COLO829 (cell line): ENCODE measurements around the gene KLHL11.
"Not testable (repeated sequence)": the region's sequence is repeated elsewhere in the genome, so short reads cannot be mapped to it uniquely, and the experiment has no call there.

Experiments
- DNase-seq: peaks from one replicate; pipeline ENCODE4 v3.0.0; 2012; ENCODE audit warnings: low spot score

KLHL11 gene

DNA sequence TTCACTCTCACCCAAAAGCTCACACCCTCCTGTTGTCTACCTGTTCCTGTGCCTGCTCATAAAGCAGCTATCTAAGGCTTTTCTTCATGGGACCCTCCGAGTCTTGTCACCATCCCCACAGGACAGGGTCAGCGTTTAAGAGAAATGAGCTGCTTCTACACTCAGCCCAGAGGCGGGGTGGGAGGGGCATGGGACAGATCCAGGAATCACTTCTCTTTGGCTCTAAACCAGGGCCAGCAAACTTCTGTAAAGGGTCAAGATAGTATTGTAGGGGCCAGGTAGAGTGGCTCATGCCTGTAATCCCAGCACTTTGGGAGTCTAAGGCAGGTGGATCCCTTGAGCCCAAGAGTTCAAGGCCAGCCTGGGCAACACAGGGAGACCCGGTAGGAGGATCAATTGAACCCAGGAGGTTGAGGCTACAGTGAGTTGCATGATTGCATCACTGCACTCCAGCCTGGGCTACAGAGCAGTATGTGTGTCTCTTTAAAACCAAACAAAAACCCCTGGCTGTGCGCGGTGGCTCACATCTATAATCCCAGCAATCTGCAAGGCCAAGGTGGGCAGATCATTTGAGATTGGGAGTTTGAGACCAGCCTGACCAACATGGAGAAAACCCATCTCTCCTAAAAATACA lies 23.2 kb upstream of the KLHL11 start:
- DNase-seq, result no peak

- DNase-seq, result no peak
These were observed 20.5 kb upstream of the KLHL11 start for GRCh38 chr17:41885733-41886132.

- DNase-seq, result no peak
These were observed 17.5 kb upstream of the KLHL11 start for GRCh38 chr17:41882756-41883155.

GRCh38 chr17:41880130-41880529 lies 14.9 kb upstream of the KLHL11 start:
- no peak for DNase-seq

DNA sequence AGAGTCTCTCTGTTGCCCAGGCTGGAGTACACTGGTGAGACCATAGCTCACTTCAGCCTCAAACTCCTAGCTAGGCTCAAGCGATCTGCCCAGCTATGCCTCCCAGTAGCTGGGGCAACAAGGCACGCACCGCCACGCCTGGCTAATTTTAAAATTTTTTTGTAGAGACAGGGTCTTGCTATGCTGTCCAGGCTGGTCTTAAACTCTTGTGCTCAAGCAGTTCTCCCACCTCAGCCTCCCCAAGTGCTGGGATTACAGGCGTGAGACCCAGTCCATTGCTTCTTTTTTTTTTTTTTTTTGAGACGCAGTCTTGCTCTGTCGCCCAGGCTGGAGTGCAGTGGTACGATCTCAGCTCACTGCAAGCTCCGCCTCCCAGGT lies 9.1 kb upstream of the KLHL11 start:
- DNase-seq, result not testable (repeated sequence)

DNA sequence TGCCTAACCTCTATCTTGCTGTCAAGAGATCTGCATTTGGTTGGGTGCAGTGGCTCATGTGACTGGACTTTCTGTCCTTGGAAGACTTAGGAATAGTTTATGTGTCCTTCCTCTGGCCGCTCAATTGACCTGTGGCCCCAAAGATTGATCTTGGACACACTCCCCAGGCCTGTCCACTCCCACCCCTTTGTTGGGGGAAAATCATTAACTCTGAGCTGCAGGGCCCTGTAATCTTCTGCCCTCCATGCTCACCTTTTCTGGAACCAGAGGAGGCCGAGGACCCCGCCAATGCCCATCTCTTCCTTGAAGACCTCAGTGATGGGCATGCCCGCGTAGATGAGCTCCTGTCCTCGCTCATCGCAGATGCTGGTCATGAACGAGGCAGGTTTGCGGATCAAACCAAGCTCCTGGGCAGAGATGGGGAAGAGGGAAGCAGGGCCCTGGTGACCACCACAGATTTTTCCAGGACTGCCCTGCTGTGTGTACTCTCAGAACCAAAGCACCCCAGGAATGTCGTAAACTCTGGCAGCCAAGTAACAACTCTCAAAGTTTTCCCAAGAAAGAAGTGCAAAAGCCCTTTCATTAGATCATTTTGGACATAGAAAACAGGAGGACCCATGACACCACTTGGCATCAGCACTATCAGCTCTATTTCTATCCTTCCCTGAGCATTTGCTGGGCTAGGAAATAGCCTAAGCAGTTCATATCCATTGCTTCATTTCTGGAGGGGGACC lies 8.5 kb upstream of the KLHL11 start:
- DNase-seq, result no peak

DNA sequence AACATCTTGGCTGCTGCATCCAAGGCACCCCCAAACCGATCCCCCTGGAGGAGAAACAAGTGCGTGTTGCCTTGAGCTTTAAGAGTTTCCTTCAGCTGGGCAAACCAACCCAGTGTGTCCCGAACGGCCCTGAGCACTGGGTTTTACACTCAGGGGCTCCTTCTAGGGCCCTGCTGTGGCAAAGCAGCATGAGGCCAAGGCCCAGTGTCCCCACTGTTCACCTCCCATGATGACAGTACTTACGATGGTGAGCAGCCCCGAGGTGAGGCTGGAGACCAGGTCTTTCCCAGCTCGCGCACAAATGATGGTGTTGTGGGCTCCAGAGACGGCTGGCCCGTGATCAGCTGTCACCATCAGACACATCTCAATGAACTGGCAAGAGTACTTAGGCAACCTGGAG lies 6.6 kb upstream of the KLHL11 start:
- DNase-seq, result no peak

DNA sequence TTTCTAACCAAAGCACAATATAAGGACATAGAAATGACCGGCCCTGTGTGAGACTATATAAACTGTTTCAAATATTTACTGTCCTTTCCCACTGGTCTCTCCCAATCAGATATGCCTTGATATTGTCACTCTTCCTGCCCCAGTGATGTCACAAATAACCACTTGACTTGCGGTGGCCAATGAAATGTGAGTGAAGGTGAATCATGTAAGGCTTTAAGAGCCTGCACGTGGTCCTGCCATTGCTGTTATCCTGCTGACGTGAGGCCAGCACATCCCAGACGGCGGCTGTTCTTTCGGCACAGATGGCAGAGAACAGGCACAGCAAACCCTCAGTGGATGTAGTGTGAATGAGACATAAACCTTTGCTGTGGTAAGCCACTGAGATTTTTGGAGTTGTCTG lies 5.4 kb upstream of the KLHL11 start:
- no peak for DNase-seq

DNA sequence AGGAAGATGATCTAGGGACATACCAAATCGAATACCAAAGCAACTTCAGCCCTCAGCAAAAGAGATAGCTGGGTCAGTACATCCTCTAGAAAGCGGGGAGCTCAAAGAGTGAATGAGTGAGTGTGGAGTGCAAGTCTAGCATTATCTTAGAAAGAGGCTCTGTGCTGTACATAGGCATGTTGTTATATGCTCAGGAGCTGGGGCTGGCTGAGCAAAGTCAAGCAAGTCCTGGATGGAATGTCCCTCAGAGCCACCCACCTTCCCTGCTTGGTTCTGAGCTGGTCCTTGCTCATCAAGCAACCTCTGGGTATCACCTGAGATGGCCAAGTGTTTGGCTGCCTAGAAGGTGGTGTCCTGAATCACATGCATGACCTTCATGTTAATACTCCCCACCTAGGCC lies 4.9 kb upstream of the KLHL11 start:
- no peak for DNase-seq

DNA sequence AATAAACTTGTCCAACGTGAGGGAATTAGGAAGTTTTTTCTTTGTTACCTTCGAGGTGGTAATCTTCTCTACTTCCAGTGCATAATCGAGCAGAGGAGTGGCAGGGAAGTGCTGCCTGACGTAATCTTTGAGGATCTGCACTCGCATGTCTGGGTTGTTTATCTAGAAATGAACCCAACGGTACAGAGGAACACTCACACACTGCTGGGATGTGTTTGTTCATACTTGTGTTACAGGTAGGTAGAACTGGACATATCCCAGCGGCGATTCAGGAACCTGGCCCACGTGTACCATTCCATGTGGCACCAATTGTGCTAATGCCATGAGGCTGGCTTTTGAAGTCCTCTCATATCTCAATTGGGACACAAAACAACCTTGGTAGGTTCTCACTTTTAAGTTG lies 4.2 kb upstream of the KLHL11 start:
- DNase-seq, result no peak

GRCh38 chr17:41868568-41868967 lies 3.3 kb upstream of the KLHL11 start:
- DNase-seq, result peak; percentile 72

GRCh38 chr17:41865596-41865893 lies 322 bp upstream of the KLHL11 start:
- DNase-seq, result no peak

DNA sequence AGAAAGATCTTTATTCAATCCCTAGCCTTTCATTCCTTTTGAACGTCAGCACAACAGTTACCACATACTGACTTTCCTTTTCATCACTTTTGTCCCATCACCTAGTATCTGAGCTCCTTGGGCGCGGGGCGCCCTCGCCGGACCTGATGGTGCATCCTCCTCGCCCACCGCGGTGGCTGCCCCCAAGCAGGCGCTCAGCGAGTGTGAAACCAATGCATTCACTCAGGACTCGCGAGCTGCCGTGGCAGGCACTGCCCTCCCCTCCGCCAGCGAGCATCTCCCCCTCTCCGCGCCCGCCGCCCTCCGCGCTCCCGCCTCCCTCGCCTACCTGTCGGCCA lies 756 bp downstream of the KLHL11 start:
- DNase-seq, result no peak

- no peak for DNase-seq
These were observed 2.0 kb downstream of the KLHL11 start for GRCh38 chr17:41863074-41863848.

- DNase-seq, result no peak
These were observed 4.8 kb downstream of the KLHL11 start for GRCh38 chr17:41860254-41860931.

GRCh38 chr17:41851382-41851781 lies 13.8 kb downstream of the KLHL11 start:
- not testable (repeated sequence) for DNase-seq

- DNase-seq, result no peak
These were observed 15.8 kb downstream of the KLHL11 start for GRCh38 chr17:41849251-41849990.

DNA sequence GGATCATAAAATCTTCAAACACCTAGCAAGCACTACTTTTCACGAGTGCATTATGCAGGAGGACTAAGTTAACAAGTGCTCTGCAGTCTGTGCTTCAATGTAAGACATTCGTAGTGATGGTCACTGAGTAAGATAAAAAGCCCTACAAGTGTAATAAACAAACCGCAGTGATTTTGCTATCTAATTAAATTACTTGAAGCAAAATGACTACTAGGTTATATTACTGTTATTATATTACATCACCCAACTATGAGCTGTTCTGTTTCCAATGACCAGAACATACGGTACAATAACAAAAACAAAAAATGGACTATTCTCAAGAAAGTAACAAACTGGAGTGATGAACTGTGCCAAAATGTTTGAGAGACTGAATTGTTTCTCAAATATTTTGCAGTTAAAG lies 16.4 kb downstream of the KLHL11 start:
- DNase-seq, result no peak

GRCh38 chr17:41844971-41845370 lies 20.3 kb downstream of the KLHL11 start:
- DNase-seq, result no peak

DNA sequence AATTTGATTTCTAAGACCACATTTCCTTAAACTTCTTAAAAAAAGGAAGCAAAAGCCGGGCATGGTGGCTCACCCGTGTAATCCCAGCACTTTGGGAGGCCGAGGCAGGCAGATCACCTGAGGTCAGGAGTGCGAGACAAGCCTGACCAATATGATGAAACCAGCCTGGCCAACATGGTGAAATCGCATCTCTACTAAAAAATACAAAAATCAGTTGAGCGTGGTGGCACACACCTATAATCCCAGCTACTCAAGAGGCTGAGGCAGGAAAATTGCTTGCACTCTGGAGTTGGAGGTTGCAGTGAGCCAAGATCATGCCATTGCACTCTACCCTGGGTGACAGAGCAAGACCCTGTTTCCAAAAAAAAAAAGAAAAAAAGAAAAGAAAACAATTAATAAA lies 24.4 kb downstream of the KLHL11 start:
- DNase-seq, result not testable (repeated sequence)

DNA sequence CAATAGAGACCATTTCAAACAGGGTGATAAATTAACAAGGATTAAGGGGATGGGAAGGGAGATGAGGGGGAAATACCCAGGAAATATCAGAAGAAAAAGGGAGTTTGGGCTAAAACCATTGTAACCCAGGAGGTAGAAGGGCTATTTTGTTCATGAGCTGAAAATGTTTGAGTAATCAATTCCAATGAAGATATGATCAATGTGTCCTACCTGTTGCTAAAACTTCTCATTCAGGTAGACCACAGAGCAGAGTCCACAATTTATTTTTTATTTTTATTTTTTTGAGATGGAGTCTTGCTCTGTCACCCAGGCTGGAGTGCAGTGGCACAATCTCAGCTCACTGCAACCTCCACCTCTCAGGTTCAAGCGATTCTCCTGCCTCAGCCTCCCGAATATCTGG lies 25.8 kb downstream of the KLHL11 start:
- DNase-seq, result not testable (repeated sequence)
